Choroid plexus epithelial cell (primary cell): ENCODE data around the gene SGSM2.

Experiments used
- DNase-seq: peaks from one replicate; pipeline ENCODE4 v3.0.0-alpha.2; 2010; ENCODE audit warnings: low read depth
- H3K4me3 ChIP-seq: 2 replicates; pipeline ENCODE4 v1.5.1; 2011; ENCODE audit warnings: low read depth, mild to moderate bottlenecking, control low read depth, low read length, moderate library complexity
- TF ChIP-seq, protein P1 (sequence below): conservative IDR thresholded peaks from 2 replicates; pipeline ENCODE4 v1.5.1; 2011; ENCODE audit warnings: low read depth, mild to moderate bottlenecking, control low read depth, inconsistent platforms, low read length, moderate library complexity

Gene SGSM2

GRCh38 chr17:2415081-2415480, 77.8 kb downstream of the SGSM2 start:
- TF ChIP-seq, protein P1, sequence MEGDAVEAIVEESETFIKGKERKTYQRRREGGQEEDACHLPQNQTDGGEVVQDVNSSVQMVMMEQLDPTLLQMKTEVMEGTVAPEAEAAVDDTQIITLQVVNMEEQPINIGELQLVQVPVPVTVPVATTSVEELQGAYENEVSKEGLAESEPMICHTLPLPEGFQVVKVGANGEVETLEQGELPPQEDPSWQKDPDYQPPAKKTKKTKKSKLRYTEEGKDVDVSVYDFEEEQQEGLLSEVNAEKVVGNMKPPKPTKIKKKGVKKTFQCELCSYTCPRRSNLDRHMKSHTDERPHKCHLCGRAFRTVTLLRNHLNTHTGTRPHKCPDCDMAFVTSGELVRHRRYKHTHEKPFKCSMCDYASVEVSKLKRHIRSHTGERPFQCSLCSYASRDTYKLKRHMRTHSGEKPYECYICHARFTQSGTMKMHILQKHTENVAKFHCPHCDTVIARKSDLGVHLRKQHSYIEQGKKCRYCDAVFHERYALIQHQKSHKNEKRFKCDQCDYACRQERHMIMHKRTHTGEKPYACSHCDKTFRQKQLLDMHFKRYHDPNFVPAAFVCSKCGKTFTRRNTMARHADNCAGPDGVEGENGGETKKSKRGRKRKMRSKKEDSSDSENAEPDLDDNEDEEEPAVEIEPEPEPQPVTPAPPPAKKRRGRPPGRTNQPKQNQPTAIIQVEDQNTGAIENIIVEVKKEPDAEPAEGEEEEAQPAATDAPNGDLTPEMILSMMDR = no peak
- no peak overlapping the region for H3K4me3 ChIP-seq
- DNase-seq = no peak

DNA sequence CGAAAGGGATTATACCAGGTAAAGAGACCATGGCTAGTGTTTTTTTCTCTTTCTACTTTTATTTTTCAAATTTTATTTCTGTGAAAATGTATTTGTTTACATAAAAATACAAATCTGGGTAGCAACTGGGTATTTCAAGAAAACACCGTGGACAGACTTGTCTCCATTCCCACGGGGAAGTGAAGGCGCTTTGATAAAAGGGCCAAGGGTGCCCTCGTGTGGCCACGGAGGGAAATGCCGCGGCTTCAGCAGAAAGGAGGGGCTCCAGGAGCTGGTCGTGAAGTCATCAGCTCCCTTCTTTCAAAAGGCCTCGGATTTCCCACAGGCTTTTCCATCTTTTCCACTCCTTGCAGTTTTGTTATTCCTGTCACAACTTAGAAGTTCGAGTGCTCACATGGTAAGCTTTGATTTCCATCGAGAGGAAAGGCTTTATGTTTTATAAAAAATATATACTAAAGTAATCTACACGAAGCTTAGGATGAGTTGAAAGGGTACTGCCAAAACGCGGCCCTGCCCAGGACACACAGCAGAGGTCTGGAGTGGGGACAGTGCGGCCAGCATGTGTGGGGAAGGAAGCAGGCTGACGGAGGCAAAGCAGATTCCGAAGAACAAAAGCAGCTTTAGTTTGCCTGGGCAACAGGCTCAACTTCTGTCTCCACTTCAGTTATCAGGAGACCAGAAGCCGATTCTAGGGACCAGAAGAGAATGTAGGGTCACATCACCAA, 78.9 kb downstream of the SGSM2 start:
- TF ChIP-seq, protein P1 = peak; percentile 95
- peak; percentile 93 for DNase-seq
- no peak overlapping the region for H3K4me3 ChIP-seq

- TF ChIP-seq, protein P1 = no peak
- DNase-seq = peak; percentile 57
- no peak overlapping the region for H3K4me3 ChIP-seq
Measured at GRCh38 chr17:2418572-2418971, 81.3 kb downstream of the SGSM2 start.

GRCh38 chr17:2419486-2419885, 82.2 kb downstream of the SGSM2 start:
- DNase-seq = no peak
- H3K4me3 ChIP-seq = no peak overlapping the region
- TF ChIP-seq, protein P1 = no peak

DNA sequence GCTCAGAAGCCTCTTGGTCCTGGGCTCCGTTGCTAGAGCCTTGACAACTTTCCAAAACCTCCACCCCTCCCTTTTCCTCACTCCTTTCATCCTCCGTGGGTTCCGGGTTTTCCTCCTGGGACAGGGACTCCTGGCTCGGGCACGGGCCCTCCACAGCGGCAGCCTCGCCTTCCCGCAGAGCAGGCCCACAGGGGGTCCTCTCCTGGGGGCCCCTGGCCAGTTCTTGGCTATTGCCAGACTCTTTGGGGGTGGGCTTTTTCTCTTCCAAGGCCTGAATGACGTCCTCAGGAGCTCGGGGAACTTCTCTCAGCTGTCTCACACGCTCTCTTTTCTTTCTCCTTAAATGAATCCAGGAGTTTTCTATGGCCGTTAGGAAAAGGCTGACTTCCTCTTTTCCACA, 82.9 kb downstream of the SGSM2 start:
- TF ChIP-seq, protein P1 = no peak
- H3K4me3 ChIP-seq = no peak overlapping the region
- DNase-seq = no peak

DNA sequence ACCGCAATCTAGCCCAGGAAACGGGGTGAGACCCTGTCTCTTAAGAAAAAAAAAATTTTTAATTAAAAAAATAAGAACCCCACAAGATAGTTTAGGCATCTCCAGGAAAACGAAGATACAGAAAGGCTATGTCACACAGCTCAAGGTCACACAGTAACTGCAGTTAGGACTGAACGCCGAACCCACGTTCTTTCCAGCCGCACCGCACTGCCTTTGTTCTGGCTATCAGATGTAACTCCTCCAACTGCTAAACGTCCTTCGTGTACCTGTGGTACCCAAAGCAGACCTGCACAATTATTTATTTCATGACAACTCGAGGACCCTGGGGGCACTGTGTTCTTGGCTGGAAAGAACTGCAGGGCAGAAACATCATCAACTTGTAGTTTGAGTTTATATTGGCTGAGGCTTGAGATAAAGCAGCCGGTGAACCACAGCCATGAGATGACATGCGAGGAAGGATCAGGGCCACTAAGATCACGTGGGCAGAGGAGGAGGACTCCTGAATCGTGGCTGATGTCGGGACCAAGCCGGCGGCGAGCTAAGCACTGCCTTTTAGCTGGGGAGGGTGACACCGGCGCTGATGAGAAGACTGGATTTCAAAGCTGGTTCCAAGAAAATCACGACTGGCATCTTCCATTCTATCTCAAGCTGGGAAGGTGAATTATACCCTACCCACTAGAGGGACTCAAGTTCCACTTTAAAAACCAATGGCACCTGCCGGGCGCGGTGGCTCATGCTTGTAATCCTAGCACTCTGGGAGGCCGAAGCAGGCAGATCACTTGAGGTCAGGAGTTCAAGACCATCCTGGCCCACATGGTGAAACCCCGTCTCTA, 84.2 kb downstream of the SGSM2 start:
- peak; percentile 58 for DNase-seq
- no peak overlapping the region for H3K4me3 ChIP-seq
- TF ChIP-seq, protein P1 = peak; percentile 47
